ENCODE measurements around the gene HYI.

GRCh38 chr1:43499898-43500297, 46.2 kb upstream of the HYI start:
- TF ChIP-seq CTCF (IDR thresholded peaks at IDR 0.05 in 8 of 11, conservative IDR thresholded peaks at IDR 0.05 in 3 of 11) = no peak
- no peak for TF ChIP-seq POLR2A (IDR thresholded peaks at IDR 0.05)

Data from spleen (tissue), 7 donors.